Measurements from ENCODE around the gene HSF2BP.
"Not testable (repeated sequence)": the region's sequence is repeated elsewhere in the genome, so short reads cannot be mapped to it uniquely, and the experiment has no call there.

The HSF2BP gene

GRCh38 chr21:43513023-43513422 lies 146.3 kb downstream of the HSF2BP start:
- DNase-seq: not testable (repeated sequence)

GRCh38 chr21:43511209-43511608 lies 148.1 kb downstream of the HSF2BP start:
- not testable (repeated sequence) for DNase-seq

GRCh38 chr21:43510669-43511068 lies 148.6 kb downstream of the HSF2BP start:
- not testable (repeated sequence) for DNase-seq

GRCh38 chr21:43503892-43504291 lies 155.4 kb downstream of the HSF2BP start:
- not testable (repeated sequence) for DNase-seq

GRCh38 chr21:43503075-43503750 lies 156.1 kb downstream of the HSF2BP start:
- not testable (repeated sequence) for DNase-seq

- DNase-seq: not testable (repeated sequence)
Measured at GRCh38 chr21:43502407-43503071, 156.7 kb downstream of the HSF2BP start.

GRCh38 chr21:43498924-43499323 lies 160.4 kb downstream of the HSF2BP start:
- not testable (repeated sequence) for DNase-seq

- DNase-seq: not testable (repeated sequence)
Measured at GRCh38 chr21:43498065-43498464, 161.2 kb downstream of the HSF2BP start.

GRCh38 chr21:43494279-43495012 lies 164.8 kb downstream of the HSF2BP start:
- not testable (repeated sequence) for DNase-seq

GRCh38 chr21:43493471-43493870 lies 165.8 kb downstream of the HSF2BP start:
- not testable (repeated sequence) for DNase-seq

GRCh38 chr21:43488235-43488634 lies 171.1 kb downstream of the HSF2BP start:
- DNase-seq: not testable (repeated sequence)

- DNase-seq: not testable (repeated sequence)
Measured at GRCh38 chr21:43486051-43486450, 173.2 kb downstream of the HSF2BP start.

GRCh38 chr21:43485016-43485415 lies 174.3 kb downstream of the HSF2BP start:
- DNase-seq: not testable (repeated sequence)

- not testable (repeated sequence) for DNase-seq
Measured at GRCh38 chr21:43479197-43479596, 180.1 kb downstream of the HSF2BP start.
